Measurements from ENCODE around the gene NEO1. TPM values are rescaled to one million over a fixed set of nuclear protein-coding genes. Genes with fewer than 3 reads are reported as not detected.

NEO1 gene
- total and polyA plus RNA-seq, 9 of the 15 experiments (the other 6 are each of a cell fraction or from before 2014, with no cell fraction given) = 0.08 to 1.7 (median 0.48) TPM

GRCh38 chr15:73319460-73320245 is 267.4 kb downstream of the NEO1 start:
- CTCF ChIA-PET (ENCODE audit: low intra/inter-chr PET ratio) = no interaction called here
- TF ChIP-seq PRMT5 (CRISPR knock-in tag; IDR thresholded peaks at IDR 0.05) (no peak), HMG20A (CRISPR knock-in tag; conservative IDR thresholded peaks at IDR 0.05) (no peak), ZNF408 (CRISPR knock-in tag; IDR thresholded peaks at IDR 0.05; ENCODE audit: low read depth) (no peak), GABPB2 (CRISPR knock-in tag; conservative IDR thresholded peaks at IDR 0.05) (no peak), GATA2 (CRISPR knock-in tag; IDR thresholded peaks at IDR 0.05) (no peak), MXI1 (IDR thresholded peaks at IDR 0.05; ENCODE audit: low read depth, low read length) (no peak), IRF1 (CRISPR knock-in tag; IDR thresholded peaks at IDR 0.05; ENCODE audit: borderline replicate concordance) (no peak), STAT5A (IDR thresholded peaks at IDR 0.05; ENCODE audit: borderline replicate concordance, low read length) (no peak), SRF (CRISPR knock-in tag; IDR thresholded peaks at IDR 0.05) (no peak), CREM (IDR thresholded peaks at IDR 0.05; ENCODE audit: low read depth) (no peak)
- TF ChIP-seq, protein P1, sequence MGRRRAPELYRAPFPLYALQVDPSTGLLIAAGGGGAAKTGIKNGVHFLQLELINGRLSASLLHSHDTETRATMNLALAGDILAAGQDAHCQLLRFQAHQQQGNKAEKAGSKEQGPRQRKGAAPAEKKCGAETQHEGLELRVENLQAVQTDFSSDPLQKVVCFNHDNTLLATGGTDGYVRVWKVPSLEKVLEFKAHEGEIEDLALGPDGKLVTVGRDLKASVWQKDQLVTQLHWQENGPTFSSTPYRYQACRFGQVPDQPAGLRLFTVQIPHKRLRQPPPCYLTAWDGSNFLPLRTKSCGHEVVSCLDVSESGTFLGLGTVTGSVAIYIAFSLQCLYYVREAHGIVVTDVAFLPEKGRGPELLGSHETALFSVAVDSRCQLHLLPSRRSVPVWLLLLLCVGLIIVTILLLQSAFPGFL (CRISPR knock-in tag; IDR thresholded peaks at IDR 0.05) = no peak
- intact Hi-C loops (cut with micrococcal nuclease) = no loop called here
- Histone ChIP-seq H2AFZ (ENCODE audit: low read depth, low read length) (no peak overlapping the region), H3K36me3 (ENCODE audit: control insufficient read depth, insufficient read depth, low read length) (no peaks in the 10 kb centered on the region), H3K4me3 (no peak overlapping the region), H3K4me2 (ENCODE audit: insufficient read depth, low read length) (no peak overlapping the region), H3K79me2 (ENCODE audit: control insufficient read depth, insufficient read depth, low read length) (no peaks in the 10 kb centered on the region), H3K9me3 (replicated peaks; ENCODE audit: control insufficient read depth, insufficient read depth, low read depth, low read length) (no peaks in the 10 kb centered on the region), H3K27ac (ENCODE audit: extremely low read depth, low read depth, low read length) (no peak overlapping the region), H3K9me1 (ENCODE audit: control insufficient read depth, insufficient read depth, low read length) (no peaks in the 10 kb centered on the region), H3K4me1 (replicated peaks in 1 of 2; ENCODE audit: control insufficient read depth in 2 of 2, insufficient read depth in 2 of 2, low read length in 2 of 2) (peaks cover 0 to 13% of the 10 kb centered on the region in 2 experiments; a peak in 2 of 5 replicates), H3K27me3 (ENCODE audit: control insufficient read depth in 2 of 2, insufficient read depth in 2 of 2, low read length in 2 of 2) (peaks cover 26 to 64% of the 10 kb centered on the region in 2 experiments; a peak in 4 of 5 replicates), H4K20me1 (replicated peaks; ENCODE audit: control insufficient read depth, insufficient read depth, low read length) (0 out of 2 replicates have a peak, but pooled peaks cover 5% of the 10 kb centered on the region), H3K9ac (ENCODE audit: insufficient read depth in 1 of 2, low read depth in 2 of 2, low read length in 2 of 2) (no peak overlapping the region)
- no TSS peak for BruUV-seq (replicated peaks)
- WGBS (ENCODE audit: insufficient coverage, low coverage, missing lambda C conversion rate) = 2% methylated on average over 7 of the region's 8 CpGs
- in situ Hi-C loops (cut with MboI) = no loop called here
- DNase-seq (ENCODE audit: extremely low read depth in 1 of 4, low spot score in 3 of 4) = no peak
- POLR2A ChIA-PET = interaction anchor here (0.5 to 0.6 kb wide), 2 partner anchors 11 to 378 kb away, joined by 3 to 4 read pairs; no protein-coding TSS in a partner anchor
- no peak for FAIRE-seq
- no peak for ATAC-seq
